Stimulated activated CD4-positive, alpha-beta T cell treated with anti-CD3 and anti-CD28 coated beads, TNF-alpha, amount 100 ng/mL, for 48 hours (primary cell): ENCODE results near the gene LAMA2.

ENCODE experiments used
- DNase-seq, 3 donors: peaks; one replicate each; pipeline ENCODE4 v3.0.0-alpha.2; 2020; ENCODE audit warnings: low read depth in 3 of 3

Gene LAMA2

DNA sequence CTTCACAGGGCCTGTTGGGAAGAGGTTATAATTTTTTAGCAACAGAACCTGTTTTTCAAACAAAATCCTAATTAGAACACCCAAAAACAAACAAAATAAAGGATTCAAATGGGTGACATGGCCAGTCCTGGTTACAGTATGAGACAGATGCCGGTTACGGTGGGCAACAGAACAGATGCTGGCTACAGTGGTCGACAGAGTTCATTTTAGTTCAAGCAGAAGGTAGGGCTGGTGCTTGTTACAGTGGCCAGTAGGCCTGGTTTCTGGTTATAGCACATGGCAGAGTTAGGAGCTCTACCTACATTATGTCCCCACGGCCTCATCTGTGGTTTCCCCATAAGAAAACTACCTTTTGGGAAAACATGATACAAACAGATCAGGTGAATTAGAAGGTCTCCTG, 327.7 kb downstream of the LAMA2 start:
- DNase-seq = no peak

DNA sequence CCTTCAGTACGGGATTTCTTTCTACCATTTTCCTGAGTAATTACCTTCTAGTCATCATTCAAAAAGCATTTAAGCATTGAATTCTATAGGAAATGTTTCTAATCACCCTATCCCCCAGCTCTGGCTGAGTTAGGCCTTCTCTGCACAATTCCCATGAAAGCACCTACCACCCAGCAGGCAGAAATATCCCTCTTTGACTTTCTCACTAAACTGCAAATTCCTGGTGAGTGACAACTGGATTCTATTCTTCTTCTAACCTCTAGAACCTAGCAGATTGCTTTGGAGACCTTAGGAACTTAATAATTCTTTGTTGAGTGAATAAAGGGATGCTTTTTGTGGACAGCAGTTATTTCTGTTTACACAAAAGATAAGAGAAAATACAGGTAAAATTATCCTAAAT, 328.7 kb downstream of the LAMA2 start:
- DNase-seq = no peak

DNA sequence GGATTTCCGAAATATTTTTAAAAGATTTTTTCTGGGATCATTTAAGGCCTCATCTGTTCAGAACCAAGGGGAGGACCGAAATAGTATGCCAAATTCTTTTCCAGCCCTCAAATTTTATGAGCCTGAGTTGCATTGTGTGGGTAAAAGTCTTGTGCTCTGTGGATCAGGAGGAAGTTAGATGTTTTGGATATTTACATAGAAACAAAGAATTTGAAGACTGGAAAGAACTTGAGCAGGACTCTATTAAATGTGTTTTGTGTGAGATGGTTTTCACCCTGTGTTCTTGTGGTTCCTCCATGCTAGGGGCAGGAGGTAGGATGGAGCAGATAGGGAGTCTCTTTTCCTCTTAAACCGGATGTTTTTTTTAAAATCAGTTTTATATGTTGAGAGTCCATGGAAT, 329.1 kb downstream of the LAMA2 start:
- DNase-seq = no peak

DNA sequence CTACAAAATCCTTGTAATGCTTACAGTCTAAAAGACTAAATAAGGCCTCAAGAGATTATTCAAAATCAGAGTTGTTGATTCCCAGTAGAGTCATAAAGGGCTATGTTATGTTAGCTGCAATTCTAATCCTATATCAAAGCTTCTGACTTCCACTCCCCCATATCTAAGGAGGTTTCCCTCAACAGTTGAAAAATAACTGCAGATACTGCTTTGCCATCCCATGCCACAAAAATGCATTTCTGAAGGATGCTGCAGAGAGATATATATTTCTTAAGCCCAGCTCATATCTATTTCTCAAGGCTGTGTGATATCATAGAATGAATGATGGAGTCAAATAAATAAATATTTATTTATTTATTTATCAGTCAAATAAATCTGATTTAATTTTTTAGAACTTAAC, 332.3 kb downstream of the LAMA2 start:
- no peak for DNase-seq

DNA sequence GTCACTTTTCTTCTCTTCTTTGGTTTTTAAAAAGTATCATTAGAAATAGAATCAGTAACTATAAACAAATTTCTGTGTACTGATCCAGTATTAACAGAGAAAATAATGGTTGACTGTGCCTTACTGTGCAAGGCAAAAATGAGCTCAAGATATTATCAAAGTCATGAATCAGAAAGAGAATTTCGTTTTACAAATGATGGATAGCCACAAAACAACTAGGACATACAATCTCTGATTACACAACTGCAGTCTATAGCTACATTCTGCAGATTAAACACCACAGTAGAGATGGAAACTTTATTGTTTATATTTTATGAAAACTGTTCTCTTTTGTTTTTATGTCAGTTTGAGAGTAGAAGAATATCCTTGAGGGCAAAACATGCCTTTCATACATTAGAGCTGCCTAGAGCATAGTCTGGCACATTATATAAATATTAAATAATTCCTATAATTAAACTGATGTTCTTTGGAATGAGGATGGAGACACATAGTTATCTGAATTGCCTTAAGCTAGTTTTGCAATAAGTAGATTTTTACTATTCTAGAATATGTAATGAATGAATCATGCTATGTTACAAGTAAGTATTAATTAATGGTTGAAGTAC, 333.1 kb downstream of the LAMA2 start:
- DNase-seq = no peak

- DNase-seq = no peak
These were observed 334.8 kb downstream of the LAMA2 start for GRCh38 chr6:129217701-129218100.

GRCh38 chr6:129233458-129234134, 350.7 kb downstream of the LAMA2 start:
- no peak for DNase-seq

DNA sequence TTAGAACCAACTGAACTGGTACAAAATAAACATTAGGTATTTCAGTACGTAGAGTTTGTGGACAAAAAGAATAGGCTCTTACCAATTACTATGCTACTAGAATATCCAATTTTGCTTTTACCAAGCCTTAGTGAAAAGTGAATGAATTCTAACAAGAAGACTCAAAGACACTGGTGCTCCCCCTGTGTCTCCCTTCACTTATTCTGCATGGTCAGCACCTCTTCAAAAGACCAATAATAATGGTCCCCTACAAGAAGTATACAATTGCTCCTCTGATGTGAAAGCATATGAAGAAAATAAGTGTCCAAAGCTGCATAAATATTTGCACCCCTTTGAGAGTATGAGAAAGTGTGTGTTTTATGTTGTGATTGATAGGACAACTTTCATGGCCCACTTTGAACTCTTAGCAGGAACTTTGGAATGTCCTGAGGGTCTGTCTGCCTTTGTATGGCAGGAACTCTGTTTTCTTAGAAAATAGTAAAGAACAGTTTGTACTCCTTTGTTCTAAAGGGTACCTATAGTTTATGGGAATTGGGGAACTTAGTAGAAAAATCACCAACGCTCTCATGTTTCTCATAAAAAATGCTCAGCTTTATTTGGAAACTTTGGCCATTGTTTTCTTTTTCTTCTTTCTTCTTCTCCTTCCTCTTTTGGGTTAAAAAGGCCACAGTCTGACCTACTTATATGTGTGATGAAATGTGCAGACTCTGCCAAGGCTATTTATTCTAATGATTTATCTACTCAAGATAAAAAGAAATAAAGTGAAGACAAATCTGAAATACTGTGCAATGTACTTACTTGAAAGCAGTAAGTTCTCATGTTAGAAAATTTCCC, 352.4 kb downstream of the LAMA2 start:
- no peak for DNase-seq

- DNase-seq = no peak
These were observed 353.1 kb downstream of the LAMA2 start for GRCh38 chr6:129236001-129236517.

GRCh38 chr6:129238991-129239390, 356.1 kb downstream of the LAMA2 start:
- no peak for DNase-seq

DNA sequence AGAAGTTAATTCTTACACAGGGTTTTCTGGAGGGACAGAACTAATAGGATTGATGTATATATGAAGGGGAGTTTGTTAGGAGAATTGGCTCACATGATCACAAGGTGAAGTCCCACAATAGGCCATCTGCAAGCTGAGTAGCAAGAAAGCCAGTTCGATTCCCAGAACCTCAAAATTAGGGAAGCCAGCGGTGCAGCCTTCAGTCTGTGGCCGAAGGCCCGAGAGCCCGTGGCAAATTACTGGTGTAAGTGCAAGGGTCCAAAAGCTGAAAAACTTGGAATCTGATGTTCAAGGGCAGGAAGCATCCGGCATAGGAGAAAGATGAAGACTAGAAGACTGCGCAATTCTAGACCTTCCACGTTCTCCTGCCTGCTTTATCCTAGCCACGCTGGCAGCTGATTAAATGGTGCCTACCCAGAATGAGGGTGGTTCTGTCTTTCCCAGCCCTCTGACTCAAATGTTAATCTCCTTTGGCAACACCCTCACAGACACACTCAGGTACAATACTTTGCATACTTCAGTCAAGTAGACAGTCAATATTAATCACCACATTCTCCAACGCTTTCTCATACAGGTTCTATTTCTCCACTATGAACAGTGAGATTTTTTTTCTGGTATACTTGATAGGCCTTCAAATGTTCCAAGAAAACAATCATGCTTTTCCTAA, 357.0 kb downstream of the LAMA2 start:
- no peak for DNase-seq

GRCh38 chr6:129240492-129240853, 357.5 kb downstream of the LAMA2 start:
- no peak for DNase-seq

GRCh38 chr6:129242546-129242945, 359.6 kb downstream of the LAMA2 start:
- DNase-seq = no peak

- no peak for DNase-seq
These were observed 360.4 kb downstream of the LAMA2 start for GRCh38 chr6:129243377-129243776.

DNA sequence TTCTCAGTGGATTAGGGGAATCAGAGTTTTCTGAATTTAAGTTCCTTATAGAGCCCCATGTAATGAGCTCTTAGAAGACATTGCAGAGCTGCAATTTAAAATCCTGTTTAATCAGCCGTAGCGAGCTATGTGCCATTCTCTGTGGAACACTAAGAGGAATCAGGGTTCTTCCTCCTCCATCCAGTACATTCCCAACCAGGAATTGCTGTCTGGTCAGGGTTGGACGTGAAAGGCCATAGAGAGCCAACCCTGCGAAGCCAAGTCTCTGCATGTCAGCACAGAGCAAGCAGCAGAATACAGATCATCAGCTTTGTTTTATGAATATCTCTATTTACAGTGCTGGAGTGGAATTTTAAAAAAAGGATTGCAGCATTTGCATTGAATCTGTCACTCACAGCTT, 366.0 kb downstream of the LAMA2 start:
- DNase-seq = no peak

GRCh38 chr6:129251669-129252376, 368.9 kb downstream of the LAMA2 start:
- DNase-seq = peak; percentile 21 to 32 (median 24)

- DNase-seq = no peak
These were observed 369.6 kb downstream of the LAMA2 start for GRCh38 chr6:129252377-129253071.

GRCh38 chr6:129253242-129253641, 370.3 kb downstream of the LAMA2 start:
- DNase-seq = no peak

DNA sequence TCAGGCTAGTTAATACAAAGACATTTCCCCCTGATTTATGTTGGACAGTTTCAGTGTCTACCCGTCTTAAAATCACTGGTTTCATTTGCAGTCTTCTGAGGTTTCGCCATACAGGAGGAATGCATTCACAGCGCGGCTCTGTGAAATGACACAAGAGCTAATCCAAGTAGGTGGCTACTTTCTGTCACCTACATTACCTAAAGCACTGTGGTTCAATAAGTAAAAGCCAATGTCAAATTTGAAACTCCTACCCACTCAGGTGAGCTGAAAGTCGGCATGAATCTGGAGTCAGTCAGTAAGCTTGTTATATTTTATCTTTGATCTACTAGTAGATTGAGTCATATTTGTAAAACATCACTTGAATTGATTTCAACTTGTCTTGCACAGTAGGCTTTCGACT, 370.8 kb downstream of the LAMA2 start:
- DNase-seq = no peak

- no peak for DNase-seq
These were observed 374.3 kb downstream of the LAMA2 start for GRCh38 chr6:129257196-129257595.

DNA sequence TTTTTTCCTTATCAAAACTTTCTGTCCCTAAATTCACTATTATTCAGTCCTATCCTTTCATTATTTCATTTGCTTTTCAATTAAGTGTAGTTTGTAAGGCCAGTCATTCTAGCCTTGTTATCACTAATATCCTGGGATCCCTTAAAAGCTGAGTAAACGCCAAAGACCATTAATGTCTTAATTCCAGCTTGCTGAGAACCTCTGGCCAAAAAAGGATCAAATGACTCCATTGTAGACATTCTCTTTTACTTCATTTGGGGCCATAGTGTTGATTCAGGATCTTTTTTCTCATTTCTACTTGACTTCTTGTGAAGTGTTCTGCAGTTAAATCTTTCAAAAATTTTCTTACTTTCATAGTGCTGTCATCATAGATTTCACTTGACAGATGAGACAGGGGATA, 379.7 kb downstream of the LAMA2 start:
- DNase-seq = no peak
